Activated naive CD4-positive, alpha-beta T cell treated with anti-CD3 and anti-CD28 coated beads for 36 hours (primary cell): Measurements from ENCODE around the gene TMEM41B. TPM values are rescaled to one million over a fixed set of nuclear protein-coding genes. Genes with fewer than 3 reads are reported as not detected.
A peak's percentile ranks its signal among the peaks of the same experiment; 100 is the strongest.
"Not testable (repeated sequence)": the region's sequence is repeated elsewhere in the genome, so short reads cannot be mapped to it uniquely, and the experiment has no call there.

Experiments used
- CTCF ChIA-PET: fragments of 350-600 bp; sonication (Branson Sonifier 250); formaldehyde crosslinking; loops from one replicate; lab custom pipeline; 2021; ENCODE audit warnings: antibody characterized with exemption; lab: Charles Lee
- DNase-seq: peaks from one replicate; pipeline ENCODE4 v3.0.0-alpha.2; 2020
- H3K27ac Mint-ChIP-seq: one replicate; pipeline ENCODE4 v1.8.0; 2021; ENCODE audit warnings: mild to moderate bottlenecking, mixed read lengths
- H3K27me3 Mint-ChIP-seq: one replicate; pipeline ENCODE4 v1.8.0; 2021; ENCODE audit warnings: low read depth, mixed read lengths
- H3K36me3 Mint-ChIP-seq: one replicate; pipeline ENCODE4 v1.8.0; 2021; ENCODE audit warnings: low read depth, mixed read lengths
- H3K4me1 Mint-ChIP-seq: one replicate; pipeline ENCODE4 v1.8.0; 2021; ENCODE audit warnings: low read depth, mixed read lengths
- H3K4me3 Mint-ChIP-seq: one replicate; pipeline ENCODE4 v1.8.0; 2021; ENCODE audit warnings: mild to moderate bottlenecking, moderate library complexity, mixed read lengths
- H3K9me3 Mint-ChIP-seq: one replicate; pipeline ENCODE4 v1.8.0; 2021; ENCODE audit warnings: mixed read lengths
- intact Hi-C: fragments of 100-400 bp; cut with micrococcal nuclease; formaldehyde crosslinking; loops from one replicate; pipeline ENCODE4 v1.15.1; 2023
- total RNA-seq, 2 experiments: library from RNA; stranded (reverse); gene quantifications; one replicate each; pipeline ENCODE4 v1.2.3, GENCODE V29; 2021

TMEM41B gene, protein sequence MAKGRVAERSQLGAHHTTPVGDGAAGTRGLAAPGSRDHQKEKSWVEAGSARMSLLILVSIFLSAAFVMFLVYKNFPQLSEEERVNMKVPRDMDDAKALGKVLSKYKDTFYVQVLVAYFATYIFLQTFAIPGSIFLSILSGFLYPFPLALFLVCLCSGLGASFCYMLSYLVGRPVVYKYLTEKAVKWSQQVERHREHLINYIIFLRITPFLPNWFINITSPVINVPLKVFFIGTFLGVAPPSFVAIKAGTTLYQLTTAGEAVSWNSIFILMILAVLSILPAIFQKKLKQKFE
- 10 to 100 TPM; 27.8 to 30.5 TPM for total RNA-seq

DNA sequence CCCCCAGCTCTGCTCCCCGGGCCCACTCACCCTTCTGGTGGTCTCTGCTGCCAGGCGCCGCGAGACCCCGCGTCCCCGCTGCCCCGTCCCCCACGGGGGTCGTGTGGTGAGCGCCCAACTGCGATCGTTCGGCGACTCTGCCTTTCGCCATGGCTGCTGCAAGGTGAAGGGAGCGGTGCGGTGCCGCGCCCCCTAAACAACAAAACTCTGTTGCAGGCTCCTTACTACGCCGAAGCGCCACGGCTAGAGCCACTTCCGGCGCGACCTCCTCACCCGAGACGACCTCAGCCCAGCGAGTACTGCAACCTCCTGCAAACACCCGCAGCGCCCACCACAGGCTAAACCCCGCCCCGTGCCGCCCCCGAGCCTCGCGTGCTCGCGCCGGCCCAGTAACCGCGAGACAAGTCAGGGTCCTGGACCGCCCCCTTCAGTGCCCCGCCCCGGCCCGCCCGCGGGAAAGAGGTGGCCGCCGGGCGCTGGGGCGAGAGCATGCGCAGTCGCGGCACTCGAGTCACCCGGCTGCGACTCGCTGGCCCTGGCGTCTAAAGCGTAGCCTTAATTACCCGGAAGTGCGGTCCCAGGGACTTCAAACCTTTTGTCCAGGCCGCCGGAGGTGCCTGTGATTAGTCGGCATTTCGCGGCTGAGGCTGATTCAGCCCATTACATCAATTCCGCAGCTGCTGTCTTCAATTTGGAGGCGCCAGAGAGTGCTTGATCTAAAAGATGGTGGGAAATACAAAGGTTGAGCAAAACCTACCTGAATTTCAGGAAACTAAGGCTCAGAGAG, at the start of gene TMEM41B:
TMEM41B (minus strand) TSS at position 303 of the 787 bp plus-strand sequence; CDS start at position 151, 152 bp downstream.
- Mint-ChIP-seq H3K27me3 (peaks cover 13% of the 10 kb centered on the region), H3K9me3 (no peaks in the 10 kb centered on the region), H3K27ac (peak within 1 kb of the TSS; percentile 92), H3K4me3 (peak within 1 kb of the TSS; percentile 99), H3K4me1 (peaks cover 37% of the 10 kb centered on the region), H3K36me3 (peaks cover 16% of the 10 kb centered on the region)
- intact Hi-C loops: loop anchor here (1.0 to 5.0 kb wide), 9 partner anchors 50 to 1327 kb away; partner anchors contain the start of genes EIF3F, IPO7, TMEM9B and WEE1
- CTCF ChIA-PET: interaction anchor here (0.8 to 1.6 kb wide), 4 partner anchors 8 to 177 kb away, joined by 3 to 6 read pairs (median 3); no protein-coding TSS in a partner anchor
- peak; percentile 99 for DNase-seq

DNA sequence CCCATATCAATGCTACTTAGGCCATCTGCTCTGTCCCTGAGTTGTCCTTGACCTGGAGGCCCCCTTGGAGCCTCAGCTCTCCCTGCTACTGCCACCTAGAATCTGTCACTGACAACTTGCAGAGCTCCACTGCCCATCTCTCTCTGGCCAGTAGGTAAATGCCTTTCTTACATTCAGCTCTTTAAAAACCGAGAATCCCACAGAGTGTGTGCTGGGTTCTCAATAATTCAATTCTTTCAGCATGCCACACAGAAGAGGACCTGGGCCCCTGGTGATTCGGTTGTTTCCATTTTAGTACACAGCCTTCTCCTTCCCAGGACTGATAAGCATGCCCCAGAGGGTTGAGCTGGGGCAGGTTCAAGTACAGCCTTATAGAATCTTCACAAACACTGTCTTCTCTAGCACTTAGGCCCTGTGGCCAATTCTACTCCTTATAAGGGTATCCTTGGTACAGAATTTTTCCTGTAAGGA, 48.0 kb upstream of the TMEM41B start:
- intact Hi-C loops: loop anchor here (1.0 to 10.0 kb wide), 5 partner anchors 153 to 942 kb away; partner anchors contain the start of genes ADM, RPL27A and TRIM66
- Mint-ChIP-seq H3K27me3 (no peaks in the 10 kb centered on the region), H3K4me3 (no peak overlapping the region), H3K4me1 (peaks cover 35% of the 10 kb centered on the region), H3K27ac (peak overlapping the region; percentile 71), H3K36me3 (no peaks in the 10 kb centered on the region), H3K9me3 (no peaks in the 10 kb centered on the region)
- DNase-seq: peak; percentile 47
- CTCF ChIA-PET: interaction anchor here (0.6 to 1.4 kb wide), 2 partner anchors 144 to 200 kb away, joined by 3 to 4 read pairs; no protein-coding TSS in a partner anchor

DNA sequence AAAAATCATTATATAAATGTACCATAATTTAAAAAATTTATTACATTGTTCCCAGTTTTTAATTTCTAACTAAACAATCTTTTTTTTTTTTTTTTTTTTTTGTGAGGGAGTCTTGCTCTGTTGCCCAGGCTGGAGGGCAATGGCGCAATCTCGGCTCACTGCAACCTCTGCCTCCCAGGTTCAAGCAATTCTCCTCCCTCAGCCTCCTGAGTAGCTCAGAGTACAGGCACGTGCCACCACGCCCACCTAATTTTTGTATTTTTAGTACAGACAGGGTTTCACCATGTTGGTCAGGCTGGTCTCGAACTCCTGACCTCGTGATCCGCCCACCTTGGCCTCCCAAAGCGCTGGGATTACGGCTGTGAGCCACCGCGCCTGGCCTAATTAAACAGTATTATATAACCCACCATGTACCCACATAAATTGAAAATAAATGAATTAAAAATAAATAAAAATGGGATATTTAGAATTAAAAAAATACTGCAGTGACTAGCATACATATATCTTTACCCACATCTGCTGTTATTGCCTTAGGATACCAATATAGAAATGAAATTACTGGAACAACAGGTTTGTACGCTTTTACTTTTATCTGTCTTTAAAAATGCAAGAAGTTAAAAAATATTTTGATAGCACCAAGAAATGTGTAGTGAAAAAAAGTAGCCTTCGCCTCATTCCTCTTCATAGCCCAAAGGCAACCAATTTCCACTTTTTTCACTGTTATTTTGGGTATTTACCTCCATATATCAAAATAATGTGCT, 46.6 kb upstream of the TMEM41B start:
- peaks cover 35% of the 10 kb centered on the region for H3K4me1 Mint-ChIP-seq
- H3K9me3 Mint-ChIP-seq, H3K4me3 Mint-ChIP-seq, H3K27me3 Mint-ChIP-seq, DNase-seq, H3K36me3 Mint-ChIP-seq, CTCF ChIA-PET: not testable (repeated sequence)
- peak overlapping the region; percentile 44 for H3K27ac Mint-ChIP-seq
- intact Hi-C loops: loop anchor here (5.0 to 10.0 kb wide), 4 partner anchors 196 to 944 kb away; partner anchors contain the start of genes ADM, RPL27A and TRIM66

DNA sequence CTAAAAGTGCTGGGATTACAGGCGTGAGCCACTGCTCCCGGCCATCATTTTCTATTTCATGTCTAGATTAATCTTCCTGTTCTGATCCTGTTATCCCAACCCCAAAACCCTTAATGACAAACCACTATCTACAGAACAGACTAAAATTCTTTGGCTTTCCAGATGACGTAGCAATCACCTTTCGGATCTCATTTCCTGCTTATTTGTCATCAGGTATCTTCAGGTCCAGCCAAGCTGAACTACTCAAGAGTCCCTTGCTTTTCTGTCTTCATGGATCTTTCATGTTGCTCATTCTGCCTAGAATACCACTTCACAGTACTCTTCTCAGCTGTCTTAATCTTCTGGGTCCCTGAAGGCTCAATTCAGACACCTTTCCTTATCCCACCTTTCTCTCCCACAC, 42.6 kb upstream of the TMEM41B start:
- Mint-ChIP-seq H3K36me3 (no peaks in the 10 kb centered on the region), H3K4me1 (peaks cover 8% of the 10 kb centered on the region), H3K4me3 (no peak overlapping the region), H3K9me3 (no peaks in the 10 kb centered on the region), H3K27ac (no peak overlapping the region), H3K27me3 (no peaks in the 10 kb centered on the region)
- no peak for DNase-seq
- intact Hi-C loops: no loop called here
- CTCF ChIA-PET: no interaction called here

DNA sequence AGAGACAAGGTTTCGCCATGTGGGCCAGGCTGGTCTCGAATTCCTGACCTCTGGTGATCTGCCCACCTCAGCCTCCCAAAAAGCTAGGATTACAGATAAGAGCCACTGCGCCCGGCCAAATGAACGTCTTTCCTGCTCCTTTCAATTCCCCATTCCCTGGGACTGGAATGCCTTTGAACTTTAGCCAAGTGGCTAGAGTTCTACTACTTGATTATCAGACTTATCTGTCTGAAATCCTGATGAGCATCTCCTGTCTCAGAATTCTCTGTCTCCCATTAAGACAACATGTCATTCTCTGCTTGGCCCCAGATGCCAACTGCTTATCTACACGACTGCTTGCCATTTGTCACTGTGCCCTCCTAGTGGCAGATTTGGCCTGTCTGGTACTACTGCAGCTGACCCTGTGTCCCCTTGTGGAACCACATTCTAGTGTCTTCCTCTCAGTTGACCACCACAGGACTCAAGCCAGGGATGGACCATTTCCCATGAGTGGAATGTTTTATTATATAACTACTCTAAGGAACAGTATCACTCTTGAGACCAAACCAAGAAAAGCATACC, 37.0 kb upstream of the TMEM41B start:
- no peak overlapping the region for H3K27ac Mint-ChIP-seq
- DNase-seq: no peak
- CTCF ChIA-PET: interaction anchor here (1.7 kb wide), 1 partner anchor 34 kb away, joined by 4 read pairs; no protein-coding TSS in a partner anchor
- intact Hi-C loops: no loop called here
- H3K4me1 Mint-ChIP-seq: peaks cover 14% of the 10 kb centered on the region
- no peaks in the 10 kb centered on the region for H3K9me3 Mint-ChIP-seq
- peaks cover 3% of the 10 kb centered on the region for H3K27me3 Mint-ChIP-seq
- H3K36me3 Mint-ChIP-seq: no peaks in the 10 kb centered on the region
- no peak overlapping the region for H3K4me3 Mint-ChIP-seq

DNA sequence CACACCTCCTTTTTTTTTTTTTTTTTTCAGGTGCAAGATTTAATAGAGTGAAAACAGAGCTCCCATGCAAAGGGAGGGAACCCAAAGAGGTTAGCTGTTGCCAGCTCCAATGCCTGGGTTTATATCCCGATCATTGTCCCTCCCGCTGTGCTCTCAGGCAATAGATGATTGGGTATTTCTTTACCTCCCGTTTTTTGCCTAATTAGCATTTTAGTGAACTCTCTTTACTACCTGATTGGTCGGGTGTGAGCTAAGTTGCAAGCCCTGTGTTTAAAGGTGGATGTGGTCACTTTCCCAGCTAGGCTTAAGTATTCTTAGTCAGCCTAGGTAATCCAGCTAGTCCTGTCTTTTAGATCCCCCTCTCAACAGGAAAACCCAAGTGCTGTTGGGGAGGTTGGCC, 33.4 kb upstream of the TMEM41B start:
- peaks cover 22% of the 10 kb centered on the region for H3K4me1 Mint-ChIP-seq
- H3K9me3 Mint-ChIP-seq, CTCF ChIA-PET, H3K27ac Mint-ChIP-seq, H3K4me3 Mint-ChIP-seq, intact Hi-C loops, DNase-seq, H3K36me3 Mint-ChIP-seq, H3K27me3 Mint-ChIP-seq: not testable (repeated sequence)

DNA sequence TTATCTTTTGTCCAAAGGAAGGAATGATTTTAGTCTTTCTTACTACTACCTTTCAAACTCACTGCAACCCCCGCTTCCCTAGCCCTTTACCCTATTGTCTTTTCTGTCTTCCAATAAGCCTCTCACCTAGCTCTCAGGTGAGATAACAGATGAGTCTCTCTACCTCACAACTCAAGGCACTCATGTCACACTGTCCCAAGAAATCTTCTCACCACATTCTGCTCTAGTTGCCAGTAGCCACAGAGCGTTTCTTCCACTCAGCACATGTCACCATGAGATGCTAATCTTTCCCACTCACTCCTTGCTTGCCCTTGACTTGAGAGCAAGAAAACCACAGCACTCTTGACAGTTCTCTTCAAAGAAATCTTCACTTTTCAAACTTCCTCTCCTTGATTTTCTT, 32.7 kb upstream of the TMEM41B start:
- Mint-ChIP-seq H3K36me3 (no peaks in the 10 kb centered on the region), H3K9me3 (no peaks in the 10 kb centered on the region), H3K4me1 (peaks cover 22% of the 10 kb centered on the region), H3K27me3 (peaks cover 3% of the 10 kb centered on the region), H3K27ac (no peak overlapping the region), H3K4me3 (no peak overlapping the region)
- intact Hi-C loops: no loop called here
- CTCF ChIA-PET: no interaction called here
- DNase-seq: no peak

DNA sequence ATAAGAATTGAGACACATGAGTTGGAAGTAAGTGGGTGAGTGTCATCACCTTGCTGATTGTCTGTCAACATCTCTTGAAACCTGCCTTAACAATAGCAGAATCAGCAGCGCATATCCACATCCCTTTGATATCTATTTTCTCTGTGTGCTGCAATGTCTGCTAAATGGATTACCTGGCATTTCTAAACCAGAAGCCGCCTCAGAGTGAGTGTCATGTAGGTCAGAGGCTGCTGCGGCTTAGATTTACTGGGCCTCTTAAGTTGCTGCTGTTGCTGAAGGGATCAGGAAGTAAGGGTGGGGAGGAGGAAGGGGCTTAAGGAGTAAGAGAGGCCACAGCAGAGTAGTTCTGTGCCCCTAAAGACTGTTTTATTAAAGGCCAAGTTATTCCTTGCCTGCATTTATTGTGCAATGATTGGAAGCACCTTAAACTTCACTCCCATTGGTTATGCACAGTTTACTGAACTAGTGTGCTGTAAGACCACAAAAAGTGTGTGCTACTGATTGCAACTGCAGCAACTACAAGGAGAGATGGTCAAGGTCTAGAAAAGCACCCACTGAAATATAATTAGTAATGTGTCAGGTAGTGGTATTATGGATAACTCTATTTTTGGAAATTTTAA, 29.8 kb upstream of the TMEM41B start:
- intact Hi-C loops: no loop called here
- H3K27ac Mint-ChIP-seq: no peak overlapping the region
- CTCF ChIA-PET: no interaction called here

DNA sequence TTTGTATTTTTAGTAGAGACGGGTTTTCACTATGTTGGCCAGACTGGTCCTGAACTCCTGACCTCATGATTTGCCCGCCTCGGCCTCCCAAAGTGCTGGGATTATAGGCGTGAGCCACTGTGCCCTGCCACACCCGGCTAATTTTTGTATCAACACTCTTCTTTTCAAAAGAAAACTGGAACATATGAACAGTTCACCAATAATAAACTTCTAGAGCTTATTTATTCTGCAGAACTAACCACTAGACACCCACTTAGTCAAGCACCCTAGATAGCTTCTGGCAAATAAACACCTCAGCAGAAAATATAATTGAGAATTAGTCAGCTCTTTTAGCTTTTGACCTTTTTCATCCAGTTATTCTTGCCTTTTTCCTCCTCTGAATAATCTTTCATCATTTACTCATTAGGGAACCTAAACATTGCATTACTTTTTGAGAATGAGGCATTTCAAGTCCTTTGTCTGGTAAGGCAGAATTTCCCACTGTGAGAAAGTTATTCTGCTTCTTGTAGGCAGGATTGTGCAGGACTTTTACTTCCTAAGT, 27.3 kb upstream of the TMEM41B start:
- Mint-ChIP-seq H3K27ac (no peak overlapping the region), H3K27me3 (no peaks in the 10 kb centered on the region), H3K4me3 (no peak overlapping the region), H3K4me1 (peaks cover 9% of the 10 kb centered on the region), H3K36me3 (no peaks in the 10 kb centered on the region), H3K9me3 (no peaks in the 10 kb centered on the region)
- no peak for DNase-seq
- CTCF ChIA-PET: interaction anchor here (0.7 to 0.8 kb wide), 2 partner anchors 13 to 250 kb away, joined by 3 to 4 read pairs; no protein-coding TSS in a partner anchor
- intact Hi-C loops: no loop called here

More for the DNA sequence above, 29.8 kb upstream of the TMEM41B start:
- DNase-seq: no peak
- Mint-ChIP-seq H3K4me3 (no peak overlapping the region), H3K27me3 (peaks cover 3% of the 10 kb centered on the region), H3K4me1 (peaks cover 22% of the 10 kb centered on the region), H3K9me3 (no peaks in the 10 kb centered on the region), H3K36me3 (no peaks in the 10 kb centered on the region)

DNA sequence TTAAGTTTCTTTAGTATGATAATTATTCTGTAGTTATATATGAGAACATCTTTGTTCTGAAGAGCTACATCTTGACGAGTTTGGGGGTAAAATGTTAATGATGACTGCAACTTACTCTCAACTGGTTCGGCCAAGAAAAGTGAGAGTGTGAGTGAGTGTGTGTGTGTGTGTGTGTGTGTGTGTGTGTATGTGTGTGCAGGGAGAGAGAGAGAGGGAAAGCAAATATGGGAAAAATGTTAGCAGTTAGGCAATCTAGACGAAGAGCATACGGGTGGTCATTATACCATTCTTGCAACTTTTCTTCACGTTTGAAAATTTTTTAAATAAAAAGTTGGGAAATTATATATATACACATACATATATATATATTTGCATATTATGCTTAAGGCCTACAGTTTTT, 18.3 kb upstream of the TMEM41B start:
- CTCF ChIA-PET: interaction anchor here (0.6 to 0.7 kb wide), 3 partner anchors 186 to 373 kb away, joined by 3 to 5 read pairs (median 3); no protein-coding TSS in a partner anchor
- Mint-ChIP-seq H3K4me3 (no peak overlapping the region), H3K9me3 (no peaks in the 10 kb centered on the region), H3K4me1 (no peaks in the 10 kb centered on the region), H3K27ac (no peak overlapping the region), H3K36me3 (no peaks in the 10 kb centered on the region), H3K27me3 (no peaks in the 10 kb centered on the region)
- intact Hi-C loops: no loop called here
- no peak for DNase-seq
